SK-N-SH (cell line): Measurements from ENCODE around the gene ATP2A3. TPM values are rescaled to one million over a fixed set of nuclear protein-coding genes. Genes with fewer than 3 reads are reported as not detected.
A peak's percentile ranks its signal among the peaks of the same experiment; 100 is the strongest.

Experiments
- CTCF ChIA-PET: fragments of 300-600, 350-600 bp; formaldehyde crosslinking; extraction: SDS; loops from one replicate; lab custom pipeline; 2021; lab: Yijun Ruan, JAX
- POLR2A ChIA-PET: fragments of 350-600 bp; sonication (Branson Sonifier 250); formaldehyde crosslinking; extraction: SDS; loops from one replicate; lab custom pipeline; 2020; ENCODE audit warnings: antibody characterized with exemption, inconsistent platforms; lab: Yijun Ruan, JAX
- DNase-seq: peaks from one replicate; pipeline ENCODE4 v3.0.0; 2012
- H2AFZ ChIP-seq: fragments of 200-600 bp; sonication (generic); 2 replicates; pipeline ENCODE4 v1.8.1; 2016; ENCODE audit warnings: antibody characterized with exemption, mild to moderate bottlenecking, low read depth
- H3F3A ChIP-seq: fragments of 200-600 bp; sonication (generic); replicated peaks from 2 replicates; pipeline ENCODE3; 2016; ENCODE audit warnings: antibody characterized with exemption, mild to moderate bottlenecking; ENCODE audit not compliant: insufficient read depth
- H3K27ac ChIP-seq, 2 experiments: fragments of 200-500 bp in 1 of 2; fragments of 200-600 bp in 1 of 2; sonication (Bioruptor generic) in 1 of 2; sonication (generic), shearing (Covaris generic) in 1 of 2; 2 replicates each; pipeline versions ENCODE4 v1.5.1 to v1.6.1; 2014 to 2016; ENCODE audit warnings: low read depth in 2 of 2, inconsistent platforms in 1 of 2, low read length in 1 of 2, mild to moderate bottlenecking in 1 of 2, mixed read lengths in 1 of 2
- H3K27me3 ChIP-seq: fragments of 200-600 bp; sonication (generic), shearing (Covaris generic); 2 replicates; pipeline ENCODE4 v1.6.1; 2016; ENCODE audit warnings: mixed run types; ENCODE audit not compliant: insufficient read depth
- H3K36me3 ChIP-seq, 2 experiments: fragments of 200-500 bp in 1 of 2; fragments of 200-600 bp in 1 of 2; sonication (Bioruptor generic) in 1 of 2; sonication (generic) in 1 of 2; replicated peaks in 1 of 2; 2 replicates each; pipeline versions ENCODE3 to v1.5.1; 2014 to 2016; ENCODE audit warnings: low read length in 1 of 2, mild to moderate bottlenecking in 1 of 2; ENCODE audit not compliant: insufficient read depth in 2 of 2, control insufficient read depth in 1 of 2
- H3K4me1 ChIP-seq, 2 experiments: fragments of 200-500 bp in 1 of 2; fragments of 200-600 bp in 1 of 2; sonication (Bioruptor generic) in 1 of 2; sonication (generic), shearing (Covaris generic) in 1 of 2; 2 replicates each; pipeline versions ENCODE4 v1.5.1 to v1.6.1; 2014 to 2016; ENCODE audit warnings: low read depth in 1 of 2, low read length in 1 of 2, mixed run types in 1 of 2; ENCODE audit not compliant: insufficient read depth in 2 of 2, control insufficient read depth in 1 of 2
- H3K4me2 ChIP-seq: fragments of 200-600 bp; sonication (generic), shearing (Covaris generic); 2 replicates; pipeline ENCODE4 v1.6.1; 2017; ENCODE audit warnings: mixed run types
- H3K4me3 ChIP-seq, 2 experiments: fragments of 200-500 bp in 1 of 2; fragments of 200-600 bp in 1 of 2; sonication (Bioruptor generic) in 1 of 2; sonication (generic), shearing (Covaris generic) in 1 of 2; 2 replicates each; pipeline versions ENCODE4 v1.5.1 to v1.8.1; 2014 to 2016; ENCODE audit warnings: low read depth in 2 of 2, inconsistent platforms in 1 of 2, low read length in 1 of 2, mild to moderate bottlenecking in 1 of 2, mixed read lengths in 1 of 2, moderate library complexity in 1 of 2
- H3K79me2 ChIP-seq: fragments of 200-600 bp; sonication (generic); 2 replicates; pipeline ENCODE4 v1.8.1; 2017; ENCODE audit warnings: mild to moderate bottlenecking; ENCODE audit not compliant: insufficient read depth
- H3K9ac ChIP-seq: fragments of 200-600 bp; sonication (generic); 2 replicates; pipeline ENCODE4 v1.6.1; 2017; ENCODE audit warnings: mixed run types
- H3K9me2 ChIP-seq: fragments of 200-600 bp; sonication (generic); 2 replicates; pipeline ENCODE4 v1.6.1; 2017; ENCODE audit warnings: mixed run types
- H3K9me3 ChIP-seq: fragments of 200-600 bp; sonication (generic); 2 replicates; pipeline ENCODE4 v1.6.1; 2017; ENCODE audit warnings: mixed run types, mild to moderate bottlenecking, moderate library complexity
- H4K20me1 ChIP-seq: fragments of 200-600 bp; sonication (generic); 2 replicates; pipeline ENCODE4 v1.6.1; 2017; ENCODE audit warnings: mild to moderate bottlenecking, mixed run types; ENCODE audit not compliant: insufficient read depth
- CHD2 ChIP-seq: fragments of 150-350 bp; IDR thresholded peaks from 2 replicates; pipeline ENCODE4 v1.6.1; 2018; ENCODE audit warnings: low read length; ENCODE audit not compliant: partially characterized antibody
- EP300 ChIP-seq, 2 experiments: IDR thresholded peaks; 2 replicates each; pipeline versions ENCODE4 v1.4.0 to v1.6.1; 2012; ENCODE audit warnings: borderline replicate concordance in 1 of 2, low read depth in 1 of 2, low read length in 1 of 2
- EZH2phosphoT487 ChIP-seq: fragments of 200-600 bp; sonication (generic); IDR thresholded peaks from 2 replicates; pipeline ENCODE4 v1.6.1; 2017; ENCODE audit warnings: low read depth, mixed run types, mild to moderate bottlenecking, antibody characterized with exemption, moderate library complexity, borderline replicate concordance
- FOSL2 ChIP-seq: IDR thresholded peaks from 2 replicates; pipeline ENCODE4 v1.4.0; 2012; ENCODE audit warnings: low read depth, mild to moderate bottlenecking, moderate library complexity, borderline replicate concordance
- FOXJ3 ChIP-seq: sonication (generic); formaldehyde crosslinking; IDR thresholded peaks from 2 replicates; pipeline ENCODE4 v1.5.1; 2020; ENCODE audit warnings: mild to moderate bottlenecking, missing genetic modification reagents
- FOXM1 ChIP-seq: IDR thresholded peaks from 2 replicates; pipeline ENCODE4 v1.4.0; 2012; ENCODE audit warnings: low read depth, mild to moderate bottlenecking
- GATA2 ChIP-seq: sonication (generic); formaldehyde crosslinking; IDR thresholded peaks from 2 replicates; pipeline ENCODE4 v1.5.0; 2020; ENCODE audit warnings: mild to moderate bottlenecking, missing genetic modification reagents
- IRF3 ChIP-seq: fragments of 150-350 bp; IDR thresholded peaks from 2 replicates; pipeline ENCODE4 v1.6.1; 2016; ENCODE audit warnings: mild to moderate bottlenecking, low read depth, low read length
- JUND ChIP-seq: IDR thresholded peaks from 2 replicates; pipeline ENCODE4 v1.4.0; 2012
- MEF2A ChIP-seq: IDR thresholded peaks from 2 replicates; pipeline ENCODE4 v1.4.0; 2012; ENCODE audit warnings: low read depth, borderline replicate concordance
- MXI1 ChIP-seq: IDR thresholded peaks from 2 replicates; pipeline ENCODE4 v1.6.1; 2012; ENCODE audit warnings: mild to moderate bottlenecking, low read depth, low read length, improper control_type of control experiment
- NFIC ChIP-seq: IDR thresholded peaks from 2 replicates; pipeline ENCODE4 v1.4.0; 2012; ENCODE audit warnings: borderline replicate concordance
- NRF1 ChIP-seq: IDR thresholded peaks from 2 replicates; pipeline ENCODE4 v1.6.1; 2012; ENCODE audit warnings: low read depth, mild to moderate bottlenecking, low read length
- RAD21 ChIP-seq: IDR thresholded peaks from 2 replicates; pipeline ENCODE4 v1.6.1; 2012; ENCODE audit warnings: mild to moderate bottlenecking, low read length
- SMC3 ChIP-seq: IDR thresholded peaks from 2 replicates; pipeline ENCODE4 v1.6.1; 2012; ENCODE audit warnings: low read depth, low read length, improper control_type of control experiment
- TCF12 ChIP-seq: IDR thresholded peaks from 2 replicates; pipeline ENCODE4 v1.4.0; 2012
- TEAD4 ChIP-seq: IDR thresholded peaks from 2 replicates; pipeline ENCODE4 v1.4.0; 2012; ENCODE audit warnings: mild to moderate bottlenecking, borderline replicate concordance; ENCODE audit not compliant: insufficient read depth
- USF2 ChIP-seq: fragments of 150-350 bp; IDR thresholded peaks from 2 replicates; pipeline ENCODE4 v1.6.1; 2017; ENCODE audit warnings: antibody characterized with exemption, low read length, low read depth, borderline replicate concordance
- YY1 ChIP-seq: IDR thresholded peaks from 2 replicates; pipeline ENCODE4 v1.4.0; 2012; ENCODE audit warnings: low read depth, mild to moderate bottlenecking
- WGBS: methylation state at CpG from one replicate; pipeline ENCODE4 v1.1.6; 2017; ENCODE audit warnings: low lambda C conversion rate; 5-methylcytosine and 5-hydroxymethylcytosine counted together
- polyA plus RNA-seq, 3 experiments: library from polyadenylated mRNA; depleted of rRNA; stranded (reverse); fragments of >200 nt; gene quantifications; 2 replicates each; pipeline ENCODE4 v1.2.3, GENCODE V29; 2012
- TF ChIP-seq, protein P1 (sequence below): fragments of 200-600 bp; sonication (generic); IDR thresholded peaks from 2 replicates; pipeline ENCODE4 v1.6.1; 2017; ENCODE audit warnings: antibody characterized with exemption, mild to moderate bottlenecking, moderate library complexity

The ATP2A3 gene
- polyA plus RNA-seq, 1 of the 3 experiments (the other 2 are of a cell fraction), result 2.1 TPM

DNA sequence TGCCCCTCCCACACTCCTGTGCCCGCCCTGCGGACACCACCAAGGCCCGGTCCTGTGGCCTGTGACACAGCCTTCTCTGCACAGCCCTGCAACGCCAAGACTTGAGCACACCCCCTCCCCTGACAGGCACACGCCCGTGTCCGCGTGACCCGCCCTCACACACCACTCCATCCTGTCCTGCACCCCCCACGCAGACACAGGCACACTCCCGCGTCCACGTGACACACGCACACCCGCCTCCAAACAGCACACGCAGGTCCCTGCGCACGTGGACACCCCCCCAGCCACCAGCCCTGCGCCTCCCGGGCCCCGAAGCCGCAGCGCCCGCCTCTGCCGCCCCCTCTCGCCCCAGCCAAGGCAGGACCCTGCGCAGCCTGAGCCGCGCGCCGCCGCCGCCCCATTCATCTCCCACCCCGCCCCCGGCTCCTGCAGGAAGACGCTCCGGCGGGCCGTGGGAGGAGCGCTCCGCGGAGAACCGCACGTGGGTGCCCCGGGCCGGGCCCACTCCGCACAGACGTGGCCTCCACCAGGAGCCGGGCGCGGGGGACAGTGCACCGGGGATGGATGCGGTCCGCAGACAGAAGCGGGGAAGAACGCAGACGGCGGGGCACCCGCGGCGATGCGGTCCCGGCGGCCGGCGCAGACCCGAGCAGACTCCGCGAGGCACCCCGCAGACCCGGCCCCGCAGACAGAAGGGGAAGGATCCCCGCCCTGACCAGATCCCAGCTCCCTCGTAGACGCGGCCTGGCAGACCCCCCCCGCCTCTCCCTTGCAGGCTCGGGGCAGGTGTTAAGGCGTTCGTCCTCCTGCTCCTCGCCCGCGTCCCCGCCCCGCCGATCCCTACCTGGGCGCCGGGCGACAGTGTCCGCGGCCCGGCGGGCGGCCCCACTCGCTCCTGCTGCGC is 71.9 kb downstream of the ATP2A3 start (continued):
- TF ChIP-seq CHD2, result no peak
- TF ChIP-seq EZH2phosphoT487, result no peak
- no peak for TF ChIP-seq GATA2 (CRISPR knock-in tag)
- TF ChIP-seq RAD21, result no peak
- TF ChIP-seq IRF3, result no peak
- no peak for TF ChIP-seq MEF2A

- no peaks in the 10 kb centered on the region for H4K20me1 ChIP-seq
- TF ChIP-seq FOXM1 (no peak), JUND (no peak), FOXJ3 (no peak), USF2 (no peak), MXI1 (no peak), TEAD4 (no peak), FOSL2 (no peak), EP300 (IDR thresholded peaks at IDR 0.05; ENCODE audit: borderline replicate concordance in 1 of 2, low read depth in 1 of 2, low read length in 1 of 2) (no peak), GATA2 (CRISPR knock-in tag) (no peak), SMC3 (no peak), EZH2phosphoT487 (no peak), IRF3 (no peak), NRF1 (no peak), YY1 (no peak), NFIC (no peak), TCF12 (no peak)
- TF ChIP-seq, protein P1, sequence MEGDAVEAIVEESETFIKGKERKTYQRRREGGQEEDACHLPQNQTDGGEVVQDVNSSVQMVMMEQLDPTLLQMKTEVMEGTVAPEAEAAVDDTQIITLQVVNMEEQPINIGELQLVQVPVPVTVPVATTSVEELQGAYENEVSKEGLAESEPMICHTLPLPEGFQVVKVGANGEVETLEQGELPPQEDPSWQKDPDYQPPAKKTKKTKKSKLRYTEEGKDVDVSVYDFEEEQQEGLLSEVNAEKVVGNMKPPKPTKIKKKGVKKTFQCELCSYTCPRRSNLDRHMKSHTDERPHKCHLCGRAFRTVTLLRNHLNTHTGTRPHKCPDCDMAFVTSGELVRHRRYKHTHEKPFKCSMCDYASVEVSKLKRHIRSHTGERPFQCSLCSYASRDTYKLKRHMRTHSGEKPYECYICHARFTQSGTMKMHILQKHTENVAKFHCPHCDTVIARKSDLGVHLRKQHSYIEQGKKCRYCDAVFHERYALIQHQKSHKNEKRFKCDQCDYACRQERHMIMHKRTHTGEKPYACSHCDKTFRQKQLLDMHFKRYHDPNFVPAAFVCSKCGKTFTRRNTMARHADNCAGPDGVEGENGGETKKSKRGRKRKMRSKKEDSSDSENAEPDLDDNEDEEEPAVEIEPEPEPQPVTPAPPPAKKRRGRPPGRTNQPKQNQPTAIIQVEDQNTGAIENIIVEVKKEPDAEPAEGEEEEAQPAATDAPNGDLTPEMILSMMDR, result no peak
- TF ChIP-seq, all 33 proteins: peak for 0
- Histone ChIP-seq H3K9ac (no peak overlapping the region), H3K4me1 (peaks cover 9 to 42% of the 10 kb centered on the region in 2 experiments; a peak in 3 of 4 replicates), H3F3A (peaks cover 19% of the 10 kb centered on the region), H3K9me3 (no peaks in the 10 kb centered on the region), H3K36me3 (no peaks in the 10 kb centered on the region), H2AFZ (no peak overlapping the region), H3K4me3 (peak overlapping the region; percentile 70 to 74), H3K27me3 (no peaks in the 10 kb centered on the region), H3K27ac (no peak overlapping the region), H3K79me2 (peaks cover 18% of the 10 kb centered on the region; the same call in 1 of the 2 replicates), H3K9me2 (no peaks in the 10 kb centered on the region), H3K4me2 (peak overlapping the region; percentile 96)
- ChIA-PET CTCF (interaction anchor here (0.7 to 2.7 kb wide), 3 partner anchors 12 to 46 kb away, joined by 3 to 14 read pairs (median 3); partner anchors contain the start of gene NCBP3), POLR2A (interaction anchor here (2.4 kb wide), 1 partner anchor 12 kb away, joined by 9 read pairs; no protein-coding TSS in a partner anchor)
- DNase-seq, result no peak
- WGBS, result 70% methylated on average over 12 of the region's 12 CpGs
These were observed 72.6 kb downstream of the ATP2A3 start for GRCh38 chr17:3891626-3892094.
